NCI-H2196 treated with DMSO at 0.1 percent for 48 hours (cell line): ENCODE measurements around the gene RFK.
"Not testable (repeated sequence)": the region's sequence is repeated elsewhere in the genome, so short reads cannot be mapped to it uniquely, and the experiment has no call there.

Source experiments
- DNase-seq: peaks from one replicate; lab custom pipeline; 2025; ENCODE audit not compliant: unreplicated experiment; lab: John Stamatoyannopoulos, UW

RFK gene

DNA sequence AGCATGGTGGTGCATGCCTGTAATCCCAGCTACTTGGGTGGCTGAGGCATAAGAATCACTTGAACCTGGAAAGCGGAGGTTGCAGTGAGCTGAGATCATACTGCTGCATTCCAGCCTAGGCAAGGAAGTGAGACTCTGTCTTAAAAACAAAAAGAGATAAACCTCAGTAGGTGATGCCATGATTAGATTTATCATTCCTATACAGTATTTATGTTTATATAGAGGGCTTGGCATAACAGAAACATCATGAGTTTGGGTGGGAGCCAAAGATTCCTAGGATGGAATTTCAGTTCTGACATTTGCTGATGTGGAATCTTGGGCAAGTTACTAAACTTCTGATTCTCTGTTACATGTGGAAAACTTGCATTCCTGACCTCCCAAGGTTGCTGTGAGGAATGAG is 22.3 kb downstream of the RFK start:
- no peak for DNase-seq

DNA sequence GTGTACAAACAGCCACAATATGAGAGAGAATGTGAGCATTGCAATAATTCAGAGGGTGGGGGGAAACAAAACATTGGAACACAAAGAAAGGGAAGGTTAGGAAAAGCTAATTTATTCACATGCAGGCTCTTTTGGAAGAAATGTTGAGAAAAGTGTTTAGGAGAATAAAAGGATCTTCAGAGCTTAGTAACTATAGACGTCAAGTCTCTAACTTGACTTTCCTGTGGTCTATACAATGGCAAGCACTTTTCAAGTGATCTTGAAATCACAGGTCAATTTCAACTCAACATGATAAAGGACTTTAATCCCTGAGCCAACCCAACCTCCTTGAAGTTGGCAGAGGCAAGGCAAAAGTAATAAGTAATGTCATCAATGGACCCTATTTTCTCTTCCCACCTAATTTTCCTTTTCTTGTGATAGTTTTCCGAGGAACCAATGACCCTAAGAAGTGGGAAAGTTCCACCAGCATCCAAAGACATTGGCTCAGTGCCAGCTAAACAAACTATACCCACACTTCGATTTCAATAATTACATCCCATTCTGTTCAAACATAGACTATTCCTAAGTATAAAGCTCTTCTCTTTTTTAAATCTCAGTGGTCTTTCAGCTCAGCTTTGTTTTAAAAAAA is 23.7 kb downstream of the RFK start:
- no peak for DNase-seq

DNA sequence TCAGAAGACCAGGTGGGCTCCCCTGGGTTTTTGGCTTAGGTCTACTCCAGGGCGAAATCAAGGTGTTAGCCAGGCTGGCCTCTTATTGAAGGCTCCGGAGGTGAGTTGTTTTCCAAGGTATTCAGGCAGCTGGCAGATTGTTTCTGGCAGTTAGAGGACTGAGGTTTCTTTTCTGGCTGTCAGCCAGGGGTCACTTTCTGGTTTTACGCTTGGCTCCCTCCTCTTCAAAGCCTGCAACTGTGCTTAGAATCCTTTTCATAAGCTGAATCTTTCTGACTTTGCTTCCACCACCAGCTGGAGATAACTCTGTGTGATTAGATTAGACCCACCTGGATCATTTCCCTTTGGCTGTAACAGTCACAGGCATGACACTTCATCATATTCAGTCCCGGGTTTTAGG is 24.6 kb downstream of the RFK start:
- peak; percentile 78 for DNase-seq

DNA sequence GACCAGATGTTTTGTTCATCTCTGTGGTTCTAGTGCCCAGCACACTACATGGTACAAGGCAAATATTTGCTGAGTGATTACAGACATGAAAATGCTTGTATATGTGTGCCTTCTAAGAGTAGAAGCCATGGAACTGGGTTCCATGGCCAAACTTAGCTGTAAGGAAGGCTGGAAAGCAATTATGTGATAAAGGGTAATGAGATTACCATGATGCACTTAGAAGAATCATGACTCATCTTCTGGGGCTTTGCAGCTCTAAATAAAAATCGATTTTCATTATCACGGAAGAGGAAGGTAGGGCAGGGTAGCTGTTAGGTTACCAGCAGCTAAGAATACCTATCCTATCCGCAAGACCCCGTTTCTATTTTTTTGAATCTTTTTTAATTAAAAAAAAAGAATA is 28.0 kb downstream of the RFK start:
- no peak for DNase-seq

DNA sequence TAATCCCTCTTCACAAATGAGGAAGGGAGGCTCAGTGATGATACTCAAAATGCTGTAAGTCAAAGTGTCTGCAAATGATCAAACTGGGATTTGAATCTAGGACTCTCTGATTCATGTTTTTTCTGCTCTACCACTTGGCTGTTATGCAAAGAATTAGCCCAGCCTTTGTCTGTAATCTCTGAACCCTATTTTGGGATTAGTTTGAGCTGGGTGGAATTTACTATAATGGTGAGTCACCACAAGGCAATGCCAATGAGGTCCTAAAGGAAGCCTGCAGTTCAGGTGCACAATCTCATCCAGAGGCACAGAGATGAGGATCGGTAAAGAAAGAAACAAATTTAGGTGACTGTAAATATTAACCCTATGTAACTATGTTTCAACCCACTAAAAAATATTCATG is 29.2 kb downstream of the RFK start:
- DNase-seq = no peak

DNA sequence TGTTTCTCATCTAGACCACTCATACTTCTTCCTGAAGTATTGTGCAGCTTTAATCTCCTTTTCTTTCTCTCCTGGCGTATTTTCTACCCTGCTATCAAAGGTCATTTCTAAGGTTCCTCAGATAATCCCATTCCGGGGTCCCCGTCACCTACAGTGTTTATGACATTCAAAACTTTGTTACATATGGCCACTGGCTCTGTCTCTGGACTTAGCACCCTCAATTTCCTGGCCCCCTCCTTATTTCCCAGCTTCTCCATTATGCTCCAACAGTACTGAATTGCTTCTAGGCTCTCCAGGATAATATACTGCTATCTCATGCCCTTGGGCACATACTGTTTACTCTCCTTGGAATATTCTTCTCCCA is 31.2 kb downstream of the RFK start:
- no peak for DNase-seq

DNA sequence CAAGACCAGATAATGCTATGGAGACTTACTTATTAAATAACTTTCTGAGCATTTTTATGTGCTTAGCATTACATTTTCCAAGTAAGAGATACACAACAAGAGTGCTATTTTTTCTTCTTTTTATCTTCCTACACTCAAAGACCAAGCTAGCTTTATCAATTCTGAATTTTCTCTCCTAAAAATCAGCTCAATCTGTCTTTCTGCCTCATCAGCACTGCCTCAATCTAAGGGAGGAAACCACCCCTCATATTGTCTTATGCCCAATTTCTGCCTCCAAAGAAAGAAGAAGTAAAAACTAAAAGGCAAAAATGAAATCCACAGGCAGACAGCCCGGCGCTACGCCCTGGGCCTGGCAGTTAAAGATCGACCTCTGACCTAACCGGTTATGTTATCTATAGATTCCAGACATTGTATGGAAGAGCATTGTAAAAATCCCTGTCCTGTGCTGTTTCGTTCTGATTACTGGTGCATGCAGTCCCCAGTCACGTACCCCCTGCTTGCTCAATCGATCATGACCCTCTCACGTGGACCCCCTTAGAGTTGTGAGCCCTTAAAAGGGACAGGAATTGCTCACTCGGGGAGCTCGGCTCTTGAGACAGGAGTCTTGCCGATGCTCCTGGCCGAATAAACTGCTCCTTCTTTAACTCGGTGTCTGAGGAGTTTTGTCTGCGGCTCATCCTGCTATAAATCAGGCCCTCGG is 31.7 kb downstream of the RFK start:
- DNase-seq = not testable (repeated sequence)

DNA sequence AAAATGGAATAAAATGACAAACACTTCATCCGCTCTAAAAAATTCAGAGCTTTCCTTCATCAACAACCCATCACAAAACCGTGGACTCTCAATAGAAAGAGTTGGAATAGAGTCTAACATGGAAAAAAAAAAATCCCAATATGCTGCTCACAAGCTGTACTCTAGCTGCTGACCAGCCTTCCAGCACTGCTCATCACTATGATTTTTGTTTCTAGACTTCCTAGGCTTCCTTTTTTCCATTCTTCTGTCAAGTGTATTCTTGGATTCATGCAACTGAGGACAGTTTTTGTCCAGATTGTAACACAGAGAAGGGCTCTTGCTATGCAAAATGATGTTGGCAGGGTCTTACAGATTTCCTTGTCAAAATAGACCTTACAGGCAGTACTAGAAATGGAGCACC is 34.5 kb downstream of the RFK start:
- DNase-seq = no peak

DNA sequence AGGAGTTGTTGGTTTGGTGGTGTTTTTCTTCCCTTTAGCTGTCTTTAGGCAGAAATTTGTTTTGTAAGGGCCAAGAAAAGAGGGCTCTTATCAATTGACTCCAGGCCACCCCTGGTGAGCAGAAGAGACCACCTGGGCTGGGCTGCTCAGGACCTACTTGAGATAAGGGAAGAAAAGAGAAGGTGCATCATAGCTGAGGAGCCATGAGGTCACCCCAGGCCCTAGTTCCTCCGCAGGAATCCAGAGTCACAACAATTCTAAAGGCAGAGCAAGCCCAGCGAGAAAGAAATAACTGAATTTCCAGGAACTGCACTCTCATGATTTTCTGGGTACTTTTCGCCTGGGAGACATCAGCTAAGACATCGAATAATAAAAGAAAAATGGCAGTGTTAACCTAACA is 34.9 kb downstream of the RFK start:
- DNase-seq = no peak

DNA sequence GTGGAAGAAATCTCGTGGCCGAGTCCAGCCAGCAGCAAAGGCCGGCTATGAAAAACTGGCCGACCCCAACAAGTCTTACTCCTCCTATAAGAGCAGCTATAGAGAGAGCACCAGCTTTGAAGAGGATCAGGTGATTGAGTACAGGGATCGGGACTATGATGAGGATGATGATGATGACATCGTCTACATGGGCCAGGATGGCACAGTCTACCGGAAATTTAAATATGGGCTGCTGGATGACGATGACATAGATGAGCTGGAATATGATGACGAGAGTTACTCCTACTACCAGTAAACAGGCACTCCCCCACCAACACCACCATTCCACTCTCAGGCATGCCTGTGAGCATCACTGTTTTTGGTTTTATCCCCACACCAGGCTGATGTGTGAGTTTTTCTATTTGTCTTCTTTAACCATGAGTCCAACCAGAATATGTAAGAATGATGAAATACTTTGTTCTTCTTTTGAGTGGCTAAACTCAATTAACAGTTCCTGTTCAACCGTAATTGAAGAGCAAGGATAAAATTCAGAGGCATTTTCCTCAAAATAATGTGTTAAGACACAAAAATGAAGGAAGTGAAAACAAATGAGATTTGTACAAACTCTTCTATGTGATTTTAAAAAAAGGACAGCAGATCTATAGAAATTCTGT is 35.5 kb downstream of the RFK start:
- no peak for DNase-seq

DNA sequence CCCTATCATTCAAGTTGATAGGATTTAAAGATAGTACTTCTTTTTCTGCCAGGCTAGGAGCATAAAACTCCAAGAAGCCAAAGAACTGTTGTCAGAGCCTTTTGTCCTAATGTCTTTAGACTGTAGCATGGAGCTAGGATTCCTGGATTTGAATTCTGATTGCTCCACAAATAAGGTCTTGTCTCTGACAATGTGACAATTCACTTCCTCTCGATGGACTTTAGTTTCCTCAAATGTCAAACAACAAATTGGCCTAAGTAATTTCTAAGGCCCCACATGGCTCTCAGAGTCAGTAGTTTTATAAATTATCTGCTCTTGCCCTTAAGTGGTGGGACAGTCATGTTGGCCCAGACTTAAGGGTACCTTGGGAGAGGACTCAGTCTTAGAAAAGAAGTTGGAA is 36.7 kb downstream of the RFK start:
- DNase-seq = no peak

DNA sequence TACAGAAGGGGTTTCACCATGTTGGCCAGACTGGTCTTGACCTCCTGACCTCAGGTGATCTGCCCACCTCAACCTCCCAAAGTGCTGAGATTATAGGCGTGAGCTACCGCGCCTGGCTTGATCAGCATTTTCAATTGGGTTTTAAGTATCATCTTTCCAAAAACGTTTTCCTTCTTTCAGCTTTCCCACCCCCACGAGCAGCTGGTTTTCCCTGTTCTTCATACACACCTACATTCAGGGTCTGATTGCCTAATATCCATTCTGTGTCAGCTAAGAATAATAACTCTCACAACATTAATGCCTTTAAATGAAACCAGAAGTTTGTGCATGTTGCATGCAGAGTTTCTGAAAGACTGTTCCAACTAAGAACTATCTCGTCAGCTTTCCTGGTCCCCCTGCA is 38.3 kb downstream of the RFK start:
- no peak for DNase-seq

DNA sequence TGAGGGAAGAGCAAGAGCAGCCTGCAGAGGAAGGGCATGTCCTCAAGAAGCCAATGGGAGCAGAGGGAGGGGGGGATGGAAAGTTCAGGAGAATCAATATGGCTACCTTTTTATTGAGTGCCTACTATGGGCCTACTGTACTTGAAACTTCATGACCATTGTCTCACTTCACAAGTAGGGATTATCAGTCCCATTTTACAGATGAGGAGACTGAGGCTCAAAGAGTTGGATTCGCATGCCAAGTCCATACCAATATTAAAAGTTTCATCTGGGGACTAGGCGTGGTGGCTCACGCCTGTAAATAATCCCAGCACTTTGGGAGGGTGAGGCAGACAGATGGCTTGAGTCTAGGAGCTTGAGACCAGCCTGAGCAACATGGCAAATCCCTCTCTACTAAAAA is 40.0 kb downstream of the RFK start:
- no peak for DNase-seq

DNA sequence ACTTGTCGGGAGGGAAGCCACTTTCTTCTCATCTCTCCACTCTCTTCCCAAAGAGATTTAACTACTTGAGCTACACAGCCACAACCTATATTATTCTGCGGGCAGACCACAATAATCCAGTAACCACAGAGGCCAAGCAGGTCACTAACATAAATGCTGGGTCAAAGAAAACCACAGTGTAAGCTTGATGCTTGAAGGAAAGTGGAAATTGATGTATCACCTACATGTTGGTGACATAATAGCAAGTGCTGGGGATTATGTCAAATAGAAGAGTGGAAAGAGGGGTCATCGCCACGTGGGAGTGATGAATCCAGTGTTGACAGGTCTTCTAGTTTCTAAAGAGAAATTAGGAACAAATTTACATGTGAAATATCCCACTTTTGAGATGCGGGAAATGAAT is 40.9 kb downstream of the RFK start:
- no peak for DNase-seq

DNA sequence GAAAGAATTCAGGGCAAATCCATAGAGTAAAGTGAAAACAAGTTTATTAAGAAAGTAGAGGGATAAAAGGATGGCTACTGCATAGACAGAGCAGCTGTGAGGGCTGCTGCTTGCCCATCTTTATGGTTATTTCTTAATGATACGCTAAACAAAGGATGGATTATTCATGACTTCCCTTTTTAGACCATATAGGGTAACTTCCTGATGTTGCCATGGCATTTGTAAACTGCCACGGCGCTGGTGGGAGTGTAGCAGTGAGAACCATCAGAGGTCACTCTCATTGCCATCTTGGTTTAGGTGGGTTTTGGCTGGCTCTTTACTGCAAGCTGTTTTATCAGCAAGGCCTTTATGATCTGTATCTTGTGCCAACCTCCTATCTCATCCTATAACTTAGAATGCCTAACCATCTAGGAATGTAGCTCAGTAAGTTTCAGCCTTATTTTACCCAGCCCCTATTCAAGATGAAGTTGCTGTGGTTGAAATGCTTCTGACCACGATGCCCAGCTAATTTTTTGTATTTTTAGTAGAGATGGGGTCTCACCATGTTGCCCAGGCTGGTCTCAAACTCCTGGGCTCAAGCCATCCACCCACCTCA is 42.1 kb downstream of the RFK start:
- no peak for DNase-seq

DNA sequence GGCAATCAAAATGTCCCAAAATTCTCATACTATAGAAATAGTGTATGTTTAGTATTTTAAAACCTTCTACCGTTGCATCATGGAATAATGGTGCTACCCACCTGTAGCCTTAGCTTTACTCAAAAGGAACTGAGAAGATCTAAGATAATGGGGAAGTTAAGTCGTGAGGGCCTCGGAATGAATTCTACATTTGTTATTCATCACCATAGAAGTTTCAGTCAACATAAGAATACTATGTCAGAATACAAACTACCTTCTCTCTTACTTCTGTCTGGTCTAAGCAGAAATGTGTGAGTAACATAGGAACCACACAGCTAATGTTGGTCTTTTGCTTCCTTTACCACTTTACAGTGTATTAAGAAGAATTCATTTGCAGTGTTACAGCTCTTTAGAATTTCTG is 43.2 kb downstream of the RFK start:
- DNase-seq = no peak

DNA sequence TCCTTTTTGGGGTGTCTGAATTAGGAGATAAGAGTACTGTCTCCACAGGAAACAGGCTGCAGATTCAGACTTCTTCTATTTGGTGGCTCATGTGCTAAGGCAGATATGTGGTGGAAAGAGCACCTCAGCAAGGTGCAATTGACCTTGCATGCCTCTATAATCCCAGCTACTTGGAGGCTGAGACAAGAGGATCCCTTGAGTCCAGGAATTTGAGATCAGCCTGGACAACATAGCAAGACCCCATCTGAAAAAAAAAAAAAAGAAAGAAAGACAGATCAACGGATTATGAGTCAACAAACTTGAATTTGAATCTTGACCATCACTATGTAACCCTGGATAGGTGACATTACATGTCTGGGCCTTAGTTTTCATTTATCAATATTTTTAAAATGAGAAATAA is 44.4 kb downstream of the RFK start:
- no peak for DNase-seq

DNA sequence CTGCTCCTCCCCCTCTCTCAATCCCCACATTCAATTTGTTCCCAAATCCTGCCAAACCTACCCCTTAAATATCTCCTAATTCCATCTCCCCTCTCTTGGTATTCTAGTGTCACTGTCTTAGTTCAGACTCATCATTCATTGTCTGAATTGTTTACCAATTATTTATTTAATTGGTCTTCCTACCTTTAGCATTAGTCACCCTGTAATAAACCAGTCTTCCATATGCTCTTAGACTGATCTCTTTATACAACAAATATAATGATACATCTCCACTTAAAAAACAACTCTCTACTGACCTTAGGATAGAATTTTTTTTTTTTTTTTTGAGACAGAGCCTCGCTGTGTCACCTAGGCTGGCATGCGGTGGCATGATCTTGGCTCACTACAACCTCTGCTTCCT is 51.4 kb downstream of the RFK start:
- no peak for DNase-seq

DNA sequence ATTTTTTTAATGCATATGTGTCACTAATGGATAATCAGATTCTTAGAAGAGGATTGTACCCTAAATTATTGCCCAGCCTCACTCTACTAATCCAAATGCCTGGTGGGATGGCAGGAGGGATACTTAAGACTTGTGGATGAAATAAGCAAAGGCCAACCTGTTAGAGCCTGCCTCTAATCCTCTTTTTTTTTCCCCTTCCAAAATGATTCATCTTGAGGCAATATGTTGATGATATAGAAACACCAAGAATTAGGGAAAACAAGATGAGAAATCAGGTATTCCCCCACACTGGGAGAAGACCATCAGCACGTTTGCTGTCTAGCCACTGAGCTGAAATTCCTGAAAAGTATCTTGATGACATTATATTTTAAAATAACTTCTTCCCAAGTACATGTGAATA is 52.0 kb downstream of the RFK start:
- no peak for DNase-seq

DNA sequence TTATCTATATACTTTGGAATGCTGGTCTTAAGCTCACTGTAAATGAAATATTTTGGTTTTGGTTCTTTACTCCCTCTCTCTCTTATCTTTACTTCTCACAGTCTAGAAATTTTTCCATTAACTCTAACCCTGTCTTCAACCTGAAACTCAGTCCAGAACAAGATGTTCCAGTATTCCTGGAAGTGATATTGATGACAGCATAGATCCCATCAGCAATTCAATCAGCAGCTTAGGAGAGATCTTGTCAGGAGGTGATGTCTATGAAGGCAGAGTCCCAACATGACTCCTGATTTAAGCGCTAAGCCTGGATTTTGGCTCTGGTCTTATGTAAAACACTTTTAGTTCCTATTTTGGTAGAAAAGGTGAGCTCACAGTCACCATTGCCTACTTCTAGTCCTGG is 52.6 kb downstream of the RFK start:
- DNase-seq = no peak

DNA sequence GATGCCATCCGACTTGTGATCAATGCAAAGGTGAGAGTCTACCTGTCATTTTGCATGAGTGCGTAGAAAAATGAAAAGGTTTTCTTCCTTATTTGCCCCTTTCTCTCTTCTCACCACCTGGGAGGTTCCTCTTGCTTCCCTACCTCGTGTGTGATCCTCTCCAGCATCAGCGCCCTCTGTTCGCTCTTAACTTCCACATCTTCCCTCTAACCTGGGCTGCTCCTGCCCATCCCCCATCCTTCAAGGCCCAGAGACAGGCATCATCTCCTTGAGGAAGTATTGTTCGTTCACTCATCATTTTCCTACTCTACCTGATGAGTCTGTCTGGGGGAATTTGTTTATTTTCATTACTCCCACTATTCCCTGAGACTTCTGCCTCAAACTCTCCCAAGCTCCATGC is 55.8 kb downstream of the RFK start:
- DNase-seq = no peak

DNA sequence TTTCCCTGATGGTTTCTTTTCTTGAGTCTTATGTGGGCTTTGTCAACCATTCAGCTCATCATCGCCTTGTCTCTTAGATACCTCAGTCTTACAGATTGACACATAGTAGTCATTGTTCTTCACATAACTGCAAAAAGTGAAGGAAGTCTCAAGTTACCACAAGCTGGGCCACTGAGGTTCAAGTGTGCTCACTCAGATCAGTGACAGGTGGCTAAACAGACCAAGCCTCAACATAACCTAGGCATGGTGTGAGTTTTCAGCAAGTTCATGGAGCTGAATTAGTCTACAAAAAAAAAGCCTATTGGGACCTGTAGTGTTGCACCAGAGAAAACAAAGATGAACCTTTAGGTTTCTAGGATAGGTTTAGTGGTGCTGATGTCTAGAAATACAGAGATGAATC is 58.2 kb downstream of the RFK start:
- no peak for DNase-seq
